ENCODE measurements around the gene TESK1.
"Not testable (repeated sequence)": the region's sequence is repeated elsewhere in the genome, so short reads cannot be mapped to it uniquely, and the experiment has no call there.

Gene TESK1

GRCh38 chr9:35639631-35640030 is 34.6 kb downstream of the TESK1 start:
- H3K27me3 ChIP-seq, result no peaks in the 10 kb centered on the region
- no peaks in the 10 kb centered on the region for H3K9me3 ChIP-seq
- H3K4me3 ChIP-seq (ENCODE audit: low read depth in 1 of 2, low read length in 1 of 2), result no peak overlapping the region
- no peaks in the 10 kb centered on the region for H3K36me3 ChIP-seq
- TF ChIP-seq CTCF (IDR thresholded peaks at IDR 0.05), result no peak
- H3K4me1 ChIP-seq (ENCODE audit: control insufficient read depth in 1 of 2, insufficient read depth in 1 of 2, low read depth in 1 of 2, low read length in 1 of 2), result peaks cover 4 to 21% of the 10 kb centered on the region in 2 experiments
- no peak overlapping the region for H3K27ac ChIP-seq

GRCh38 chr9:35640431-35640830 is 35.4 kb downstream of the TESK1 start:
- H3K27ac ChIP-seq; H3K36me3 ChIP-seq; H3K27me3 ChIP-seq; H3K4me3 ChIP-seq (ENCODE audit: low read depth in 1 of 2, low read length in 1 of 2); H3K9me3 ChIP-seq: not testable (repeated sequence)
- peaks cover 4 to 21% of the 10 kb centered on the region in 2 experiments for H3K4me1 ChIP-seq (ENCODE audit: control insufficient read depth in 1 of 2, insufficient read depth in 1 of 2, low read depth in 1 of 2, low read length in 1 of 2)

- H3K9me3 ChIP-seq; H3K36me3 ChIP-seq; H3K4me3 ChIP-seq (ENCODE audit: low read depth in 1 of 2, low read length in 1 of 2); H3K27ac ChIP-seq; H3K27me3 ChIP-seq: not testable (repeated sequence)
- H3K4me1 ChIP-seq (ENCODE audit: control insufficient read depth in 1 of 2, insufficient read depth in 1 of 2, low read depth in 1 of 2, low read length in 1 of 2), result peaks cover 12 to 30% of the 10 kb centered on the region in 2 experiments
Measured at GRCh38 chr9:35641478-35641877, 36.4 kb downstream of the TESK1 start.

GRCh38 chr9:35643046-35643445 is 38.0 kb downstream of the TESK1 start:
- H3K9me3 ChIP-seq, result no peaks in the 10 kb centered on the region
- H3K36me3 ChIP-seq, result no peaks in the 10 kb centered on the region
- H3K4me1 ChIP-seq (ENCODE audit: control insufficient read depth in 1 of 2, insufficient read depth in 1 of 2, low read depth in 1 of 2, low read length in 1 of 2), result peaks cover 20 to 39% of the 10 kb centered on the region in 2 experiments
- no peak overlapping the region for H3K27ac ChIP-seq
- no peaks in the 10 kb centered on the region for H3K27me3 ChIP-seq
- H3K4me3 ChIP-seq (ENCODE audit: low read depth in 1 of 2, low read length in 1 of 2), result no peak overlapping the region
- no peak for TF ChIP-seq CTCF (IDR thresholded peaks at IDR 0.05)

GRCh38 chr9:35645736-35646135 is 40.7 kb downstream of the TESK1 start:
- H3K4me1 ChIP-seq (ENCODE audit: control insufficient read depth in 1 of 2, insufficient read depth in 1 of 2, low read depth in 1 of 2, low read length in 1 of 2), result peaks cover 20 to 32% of the 10 kb centered on the region in 2 experiments
- not testable (repeated sequence) for H3K27ac ChIP-seq

GRCh38 chr9:35646153-35646532 is 41.1 kb downstream of the TESK1 start:
- Histone ChIP-seq H3K27me3 (no peaks in the 10 kb centered on the region), H3K4me3 (ENCODE audit: low read depth in 1 of 2, low read length in 1 of 2) (peak overlapping the region; percentile 68 to 82), H3K36me3 (no peaks in the 10 kb centered on the region), H3K9me3 (no peaks in the 10 kb centered on the region), H3K27ac (peak overlapping the region; percentile 61), H3K4me1 (ENCODE audit: control insufficient read depth in 1 of 2, insufficient read depth in 1 of 2, low read depth in 1 of 2, low read length in 1 of 2) (peaks cover 20 to 28% of the 10 kb centered on the region in 2 experiments)
- no peak for TF ChIP-seq CTCF (IDR thresholded peaks at IDR 0.05)

More at GRCh38 chr9:35645736-35646135, 40.7 kb downstream of the TESK1 start:
- H3K9me3 ChIP-seq, H3K27me3 ChIP-seq, H3K36me3 ChIP-seq: not testable (repeated sequence)
- peak overlapping the region; percentile 68 to 82 for H3K4me3 ChIP-seq (ENCODE audit: low read depth in 1 of 2, low read length in 1 of 2)

- Histone ChIP-seq H3K9me3 (no peaks in the 10 kb centered on the region), H3K27me3 (no peaks in the 10 kb centered on the region), H3K4me1 (ENCODE audit: control insufficient read depth in 1 of 2, insufficient read depth in 1 of 2, low read depth in 1 of 2, low read length in 1 of 2) (peaks cover 16 to 22% of the 10 kb centered on the region in 2 experiments), H3K4me3 (ENCODE audit: low read depth in 1 of 2, low read length in 1 of 2) (peak overlapping the region; percentile 68 to 82), H3K36me3 (no peaks in the 10 kb centered on the region), H3K27ac (peak overlapping the region; percentile 61)
- peak; percentile 99 for TF ChIP-seq CTCF (IDR thresholded peaks at IDR 0.05)
Measured at GRCh38 chr9:35646533-35647265, 41.6 kb downstream of the TESK1 start.
